HG02973 (cell line): ENCODE results near the gene YIPF5.

Source experiments
- ATAC-seq: cut with Tn5 transposase; IDR thresholded peaks from one replicate; pipeline ENCODE4 v1.9.1; 2021; ENCODE audit warnings: moderate library complexity; ENCODE audit not compliant: unreplicated experiment

Gene YIPF5

DNA sequence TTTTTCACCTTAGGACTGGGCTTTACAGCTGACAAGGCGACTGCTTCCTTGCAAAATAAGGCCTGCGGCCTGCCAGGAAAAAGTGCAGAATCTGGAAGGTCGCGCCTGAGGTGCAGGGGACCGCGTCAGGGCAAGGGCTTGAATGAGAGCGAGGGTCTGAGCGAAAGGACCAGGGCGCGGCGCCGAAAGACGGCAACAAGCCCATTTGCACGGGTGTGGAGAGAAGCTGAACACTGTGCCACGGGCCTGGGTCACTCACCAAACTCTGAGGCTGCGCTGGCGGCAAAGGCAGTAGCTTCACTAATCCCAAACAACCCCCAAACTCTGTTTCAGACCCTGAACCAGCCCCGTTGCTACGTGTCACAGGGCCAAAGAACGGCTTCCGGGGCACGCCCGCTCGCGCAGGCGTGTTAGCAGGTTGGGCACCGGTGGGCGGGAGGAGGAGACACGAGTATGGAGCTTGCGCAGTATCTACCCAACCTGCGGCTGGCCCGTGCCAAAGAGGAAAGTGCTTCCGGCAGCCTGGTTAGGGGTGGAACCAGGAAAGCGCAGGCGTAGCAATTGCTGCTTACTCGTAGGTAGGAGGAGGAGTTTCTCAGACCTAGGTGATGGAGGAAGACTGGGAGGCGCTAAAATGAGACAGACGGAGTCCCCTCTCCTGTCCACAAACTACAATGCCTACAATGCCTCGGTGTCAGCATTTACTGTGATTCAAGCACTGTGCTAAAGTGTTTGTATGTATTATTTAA lies at the start of gene YIPF5, which contains the start of gene KCTD16:
TSS of gene YIPF5 (minus strand) at position 384 of the 749 bp plus-strand sequence. CDS start 704 bp downstream, outside the sequence.
TSS of gene KCTD16 (plus strand) at position 598 of the 749 bp plus-strand sequence.
- ATAC-seq = peak; percentile 100

DNA sequence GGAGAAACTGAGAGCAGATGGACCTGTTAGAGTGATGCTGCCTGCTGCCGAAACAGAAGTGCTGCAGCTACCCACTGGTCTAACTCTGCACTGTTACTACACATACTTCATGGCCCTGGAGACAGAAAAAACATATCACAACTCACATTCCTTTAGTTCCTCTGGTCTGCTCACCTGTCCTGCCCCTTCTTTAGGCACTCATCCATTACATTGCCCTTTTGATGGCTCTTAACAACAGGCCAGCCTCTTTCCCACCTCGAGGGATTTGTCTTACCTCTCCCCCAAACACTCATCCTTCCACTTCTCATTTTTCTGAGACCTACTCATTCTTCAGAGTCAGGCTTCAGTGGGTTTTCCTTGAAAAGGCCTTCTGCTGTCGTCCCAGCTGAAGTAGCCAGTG lies 49.4 kb upstream of the YIPF5 start:
- no peak for ATAC-seq

DNA sequence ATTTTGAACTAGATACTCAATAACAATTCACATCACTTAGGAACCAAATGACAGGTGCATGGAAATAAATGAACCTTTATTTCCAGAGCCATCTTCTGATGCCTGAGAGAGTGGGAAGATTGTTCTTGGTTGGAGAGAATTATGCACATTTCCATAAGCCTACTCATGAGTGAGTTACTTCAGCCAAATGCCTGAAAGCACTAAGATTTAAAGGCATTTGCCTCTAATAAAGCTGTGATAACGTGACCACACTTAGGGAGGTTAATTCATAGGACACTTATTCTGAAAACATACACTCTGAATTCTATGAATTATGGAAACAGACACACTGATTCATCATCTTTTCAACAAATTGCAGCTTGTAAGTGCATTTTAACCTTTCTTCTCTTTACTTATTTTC lies 40.2 kb upstream of the YIPF5 start:
- ATAC-seq = no peak

DNA sequence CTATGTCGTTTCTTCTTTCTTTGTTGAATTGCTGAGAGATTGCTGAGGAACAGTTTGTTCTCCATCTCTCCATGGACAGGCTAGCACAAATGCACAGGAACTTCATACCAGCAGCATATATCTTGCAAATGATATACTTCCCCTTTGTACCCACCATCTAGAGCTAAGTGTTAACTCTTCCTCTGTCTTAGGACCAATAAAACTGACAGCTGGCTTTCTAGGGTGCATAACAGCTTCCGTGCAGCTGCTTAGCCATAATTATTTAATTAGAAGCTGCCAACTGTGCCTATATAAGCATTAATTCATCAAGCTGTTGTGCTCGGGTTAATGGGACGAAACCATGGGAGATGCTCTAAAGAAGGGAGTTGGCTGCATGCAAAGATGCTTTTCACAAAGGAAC lies 38.9 kb upstream of the YIPF5 start:
- ATAC-seq = no peak

DNA sequence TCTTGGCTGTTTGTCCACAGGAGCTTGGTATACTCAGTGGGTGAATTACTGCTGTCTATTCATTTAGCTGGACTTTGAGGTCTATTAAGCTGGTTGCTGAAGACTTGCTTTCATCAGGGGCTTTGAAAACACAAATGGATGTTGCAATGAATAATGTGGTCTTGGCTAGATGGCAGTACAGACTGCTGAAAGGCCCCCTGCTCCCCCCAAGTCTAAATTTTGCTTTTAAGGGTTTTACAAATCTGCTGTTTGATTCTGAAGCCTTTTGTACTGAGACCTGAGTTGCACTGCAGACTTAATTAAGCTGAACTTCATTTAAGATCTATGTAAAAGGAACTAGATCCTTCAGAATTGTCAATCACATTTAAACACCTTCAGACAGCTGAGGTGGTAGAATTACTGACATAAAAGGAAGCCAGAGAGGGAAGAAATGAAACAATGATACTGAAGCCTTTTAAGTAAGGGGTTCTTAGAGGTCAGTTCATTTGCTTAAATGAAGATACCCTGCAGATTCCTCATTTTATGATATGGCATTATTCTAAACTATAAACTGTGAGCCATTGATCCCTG lies 37.5 kb upstream of the YIPF5 start:
- no peak for ATAC-seq

DNA sequence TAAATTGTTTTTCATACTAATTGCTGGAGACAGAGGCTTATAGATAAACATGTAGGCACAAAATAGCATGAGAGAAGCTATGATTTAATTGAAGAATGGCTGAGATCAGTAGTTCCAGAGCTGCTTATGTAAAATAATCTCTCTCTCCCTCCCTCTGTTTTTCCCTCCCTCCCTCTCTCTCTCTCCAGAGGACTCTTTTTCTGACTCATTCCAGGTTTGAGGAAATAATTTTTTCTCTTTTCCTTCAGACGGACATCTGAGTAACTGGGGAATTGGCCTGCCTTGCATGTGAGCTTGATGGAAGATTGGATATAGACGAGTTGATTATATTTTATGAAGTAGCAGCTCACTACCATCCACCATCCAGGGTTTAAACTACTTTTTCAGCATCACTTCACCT lies 35.7 kb upstream of the YIPF5 start:
- ATAC-seq = no peak

DNA sequence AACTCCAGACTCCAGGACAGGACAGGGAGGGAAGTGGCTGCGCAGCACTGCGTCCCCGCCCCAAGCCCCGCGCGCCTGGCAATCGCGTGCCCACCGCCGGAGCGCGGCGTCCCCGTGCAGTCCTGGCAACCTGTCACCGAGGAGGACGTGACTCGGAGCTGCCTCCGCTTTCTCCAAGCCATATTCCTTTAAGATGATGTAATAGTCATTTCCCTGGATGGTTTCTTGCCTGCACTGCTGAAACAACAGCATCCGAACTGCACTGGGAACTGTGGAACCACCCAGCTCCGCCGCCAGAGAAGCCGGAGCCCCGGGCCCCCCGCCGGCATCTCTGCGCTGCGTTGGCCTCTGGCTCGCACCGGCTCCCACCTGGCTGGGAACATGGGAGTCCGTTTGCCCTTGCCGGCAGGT lies 34.7 kb upstream of the YIPF5 start:
- ATAC-seq = no peak

DNA sequence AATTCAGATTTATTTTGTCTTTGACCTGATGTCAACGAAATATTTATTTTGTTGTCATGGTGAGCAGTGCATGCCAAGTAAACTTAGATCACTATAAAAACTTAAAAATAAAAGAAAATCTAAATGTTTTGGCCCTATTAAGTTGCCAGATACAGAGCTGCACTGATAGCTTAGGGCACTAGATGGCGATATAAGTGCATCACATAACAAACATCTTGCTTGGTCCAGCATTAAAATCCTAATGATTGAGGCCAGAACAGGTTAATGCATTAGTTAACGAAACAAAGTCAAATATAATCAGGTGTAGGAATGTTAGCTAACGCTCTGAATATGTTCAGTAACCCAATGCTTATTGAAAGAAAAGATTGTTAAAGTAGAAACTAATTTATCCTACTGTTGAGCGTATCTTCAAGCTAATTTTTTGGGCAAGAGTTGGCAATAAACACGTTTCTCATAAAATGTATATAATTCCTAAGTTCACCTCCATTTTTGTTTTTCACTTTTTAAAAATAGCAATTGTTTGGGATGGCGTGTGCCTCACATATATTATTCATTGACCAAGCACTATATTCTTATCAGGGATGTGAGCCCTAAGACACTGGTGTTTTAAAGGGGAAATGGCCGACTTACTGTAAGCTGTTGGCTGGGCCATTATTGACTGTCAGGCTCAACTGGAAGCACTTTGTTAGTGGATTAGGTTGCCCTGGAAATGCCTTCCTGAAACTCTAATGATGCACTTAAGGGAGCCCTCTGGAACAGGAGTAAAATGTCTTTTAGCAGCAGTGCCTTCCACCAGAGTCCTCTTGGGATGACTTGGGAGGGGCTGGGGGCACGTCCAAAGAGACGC lies 33.5 kb upstream of the YIPF5 start:
- ATAC-seq = peak; percentile 83

DNA sequence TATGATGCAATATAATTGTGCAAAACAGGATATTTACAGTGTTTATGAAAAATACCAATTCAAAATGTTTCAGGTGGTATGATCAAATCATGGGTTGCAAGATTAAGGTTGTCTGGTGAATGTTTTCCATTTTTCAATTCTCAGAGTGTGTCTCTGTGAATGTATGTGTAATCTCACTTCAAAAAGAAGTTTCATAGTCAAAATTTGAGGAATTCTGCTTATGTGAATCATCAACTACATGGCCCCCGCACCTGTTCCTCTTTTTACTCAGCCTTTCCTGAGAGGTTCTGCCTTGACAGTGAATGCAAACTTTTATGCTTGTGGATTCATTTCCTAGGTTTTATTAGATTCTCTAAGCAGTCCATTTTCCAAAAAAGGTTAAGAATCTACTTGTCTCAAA lies 32.3 kb upstream of the YIPF5 start:
- no peak for ATAC-seq

DNA sequence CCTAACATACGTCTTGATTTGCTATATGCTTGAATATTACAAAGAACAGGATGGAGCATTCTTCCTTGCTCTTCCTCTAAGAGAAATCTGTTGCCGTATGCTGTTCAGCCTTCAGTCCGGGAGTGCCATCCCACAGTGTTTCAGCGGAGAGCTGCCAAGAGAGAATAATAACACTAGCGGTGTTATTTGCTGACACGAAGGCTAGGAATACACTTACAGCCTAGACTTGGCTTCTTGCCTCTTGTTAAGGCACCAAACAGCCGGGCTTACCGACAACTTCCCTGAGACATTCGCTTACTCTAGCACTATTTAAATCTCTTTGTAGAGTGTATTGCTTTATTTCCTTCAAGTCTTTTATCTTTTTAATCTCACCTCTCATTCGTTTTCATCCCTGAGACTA lies 31.6 kb upstream of the YIPF5 start:
- no peak for ATAC-seq

DNA sequence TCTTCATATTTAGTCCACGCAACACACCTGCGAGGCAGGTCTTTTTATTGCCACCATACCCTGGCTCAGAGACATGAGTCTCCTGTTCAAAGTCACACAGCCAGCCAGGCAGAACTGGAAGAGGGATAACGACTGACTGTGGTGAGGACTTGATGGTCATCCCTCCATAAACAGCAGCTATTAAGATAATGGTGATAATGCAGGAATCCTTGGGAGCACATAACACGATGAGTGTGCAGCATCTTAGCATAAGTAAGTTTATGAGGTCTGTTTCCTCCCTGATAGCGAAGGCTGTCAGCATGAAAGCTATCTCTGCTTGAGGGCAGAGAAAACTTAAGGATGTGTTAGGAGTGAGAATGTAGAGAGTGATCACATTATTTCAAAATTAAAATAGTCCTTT lies 31.1 kb upstream of the YIPF5 start:
- ATAC-seq = no peak

DNA sequence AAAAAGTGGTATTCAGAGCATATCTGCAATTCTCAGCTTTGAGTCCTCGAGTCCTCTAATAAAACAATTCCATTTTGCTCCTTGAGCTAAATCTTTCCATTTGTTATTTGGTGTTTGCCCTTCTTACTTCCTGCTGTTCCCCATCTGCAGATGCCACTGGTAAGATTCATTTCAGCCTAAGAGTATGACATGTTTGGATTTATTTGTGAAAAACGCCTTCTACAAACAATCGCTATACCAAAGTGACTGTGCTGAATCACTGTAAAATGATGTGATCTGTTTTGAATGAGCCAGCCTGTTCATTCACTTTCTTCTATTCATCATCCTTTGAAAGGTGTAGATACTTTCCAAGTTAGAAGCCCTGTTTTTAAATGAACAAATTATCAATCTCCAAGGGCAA lies 27.9 kb upstream of the YIPF5 start:
- no peak for ATAC-seq

DNA sequence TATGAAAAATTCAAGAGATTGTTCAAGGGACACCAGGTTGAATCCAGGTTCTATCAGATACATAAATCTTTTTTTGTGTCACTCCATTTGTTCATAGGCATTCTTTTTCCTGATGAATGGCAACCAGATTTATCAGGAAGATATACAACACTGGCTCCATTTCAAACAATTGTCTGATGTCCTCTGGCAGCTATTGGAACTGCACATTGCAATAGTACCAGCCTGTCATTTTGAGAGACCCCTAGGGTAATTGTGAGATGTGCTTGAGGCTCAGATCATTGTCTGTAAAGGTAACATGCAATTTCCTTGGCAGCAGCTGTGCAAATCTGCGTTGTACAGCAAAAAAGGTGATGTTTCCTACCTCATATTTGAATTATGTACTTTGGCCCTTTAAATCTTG lies 26.2 kb upstream of the YIPF5 start:
- no peak for ATAC-seq

DNA sequence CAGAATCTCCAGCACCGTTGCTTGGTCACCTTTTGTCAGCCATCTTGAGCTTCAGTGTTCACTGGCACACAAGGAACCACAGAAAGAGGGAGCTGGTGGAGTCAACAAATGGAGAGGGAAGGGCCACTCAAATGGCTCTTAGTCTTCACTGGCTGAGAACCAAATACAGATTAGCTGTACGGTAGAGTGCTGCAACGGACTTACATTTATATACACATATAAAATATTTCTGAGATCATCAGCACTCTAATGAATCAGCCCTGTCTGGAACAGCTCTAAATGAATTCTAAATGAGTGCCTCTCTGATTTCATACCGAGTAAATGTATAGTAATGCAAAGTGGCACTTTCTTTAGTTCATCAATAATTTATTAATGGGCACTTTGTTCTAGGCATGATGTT lies 25.0 kb upstream of the YIPF5 start:
- ATAC-seq = no peak

DNA sequence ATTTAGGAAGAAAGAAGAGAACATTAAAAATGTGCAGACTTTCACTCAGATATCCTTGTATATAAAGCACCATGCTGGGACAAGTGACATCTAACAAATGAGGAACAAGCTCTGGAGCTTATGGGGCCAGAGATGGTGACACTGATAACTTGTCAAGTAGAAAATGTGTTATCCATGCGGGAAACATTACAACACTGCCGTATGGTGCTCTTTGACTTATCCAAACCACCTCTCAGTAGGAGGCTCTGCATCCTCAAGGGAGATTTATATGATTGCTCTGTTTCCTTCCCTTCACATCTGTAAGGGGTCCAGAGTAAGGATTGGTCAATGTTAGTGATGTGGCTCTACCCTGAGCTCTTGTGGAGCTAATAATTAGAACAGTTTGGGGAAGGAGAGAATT lies 23.7 kb upstream of the YIPF5 start:
- no peak for ATAC-seq

DNA sequence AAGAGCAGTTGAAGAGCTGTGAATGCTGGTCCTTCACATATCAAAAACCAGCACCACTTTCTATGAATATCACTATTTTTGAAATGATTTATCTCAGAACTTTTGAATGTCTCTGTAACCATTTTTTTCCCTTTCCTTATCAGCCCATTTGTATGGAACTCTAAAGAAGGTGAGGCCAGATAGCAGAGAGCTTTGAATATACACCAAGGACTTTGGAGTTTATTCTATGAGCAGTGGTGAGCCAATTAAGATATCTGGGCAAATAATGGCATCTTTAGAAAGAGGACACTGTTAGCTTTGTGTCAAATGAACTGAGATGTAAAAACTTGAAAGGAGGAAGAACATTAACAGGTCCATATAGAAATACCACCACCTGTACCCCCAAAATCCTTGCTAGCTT lies 22.2 kb upstream of the YIPF5 start:
- no peak for ATAC-seq

DNA sequence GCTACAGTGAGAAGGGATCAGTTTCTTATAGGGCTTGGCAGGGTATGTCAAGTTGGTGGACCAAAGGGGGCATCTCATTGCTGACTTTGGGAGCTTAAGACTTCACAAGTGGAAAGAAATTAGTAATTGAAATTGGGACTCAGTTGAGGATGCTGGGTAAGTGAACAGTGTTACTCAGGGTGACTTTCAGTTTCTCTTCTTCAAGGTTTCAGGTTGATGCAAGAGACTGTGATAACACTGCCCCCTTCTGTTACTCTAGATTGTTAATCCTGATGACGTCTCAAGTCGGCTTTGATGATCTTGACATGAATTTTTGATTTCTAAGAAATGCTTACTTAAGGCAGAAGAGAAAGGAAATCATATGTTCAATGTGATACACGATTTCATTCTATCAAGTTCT lies 21.5 kb upstream of the YIPF5 start:
- ATAC-seq = peak; percentile 89

DNA sequence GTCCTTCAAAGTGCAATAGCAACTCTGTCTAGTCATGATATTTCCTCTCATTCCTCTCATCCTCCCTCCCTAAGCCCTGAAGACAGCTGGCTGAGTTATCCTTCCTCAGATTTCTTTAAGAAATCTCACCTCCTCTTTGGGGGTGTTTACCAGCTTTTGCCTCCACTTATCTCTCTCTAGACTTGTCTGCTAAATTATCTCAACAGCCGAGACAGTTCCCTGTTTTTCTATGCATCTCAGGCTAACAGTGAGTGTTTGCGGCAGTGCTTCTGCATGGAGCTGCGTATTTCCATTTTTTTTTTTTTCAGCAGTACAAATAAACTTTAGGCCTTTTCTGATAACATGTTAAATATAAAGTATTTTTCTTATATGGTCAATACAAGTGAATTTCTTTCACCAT lies 21.1 kb upstream of the YIPF5 start:
- no peak for ATAC-seq

DNA sequence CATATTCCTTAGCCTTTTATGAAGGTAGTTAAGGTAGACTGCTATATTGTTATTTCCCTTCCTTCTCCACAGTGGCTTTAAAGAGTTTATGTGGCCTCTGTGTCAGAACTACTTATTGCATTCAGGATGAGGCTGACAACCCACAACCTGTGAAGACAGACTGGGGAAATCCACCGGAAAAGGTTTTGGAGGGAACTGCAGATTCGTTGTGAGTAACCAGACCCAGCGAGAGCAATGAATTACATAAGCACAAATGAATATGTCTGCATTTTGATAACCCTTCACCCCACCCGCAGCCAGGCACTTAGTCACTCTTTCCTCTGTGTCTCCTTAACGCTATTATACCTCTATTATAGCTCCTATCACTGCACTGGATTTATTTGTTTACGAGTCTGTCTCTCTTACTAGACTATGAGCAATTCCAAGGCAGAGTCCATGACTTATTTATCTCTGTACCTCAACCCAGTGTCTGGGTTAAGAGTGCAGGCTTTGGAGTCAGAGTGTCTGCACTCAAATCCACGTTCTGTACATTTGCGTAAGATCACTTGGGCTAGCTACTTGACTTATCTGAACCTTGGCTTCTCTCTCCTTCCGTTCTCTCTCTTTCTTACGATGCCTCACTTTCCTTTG lies 19.5 kb upstream of the YIPF5 start:
- peak; percentile 45 for ATAC-seq

DNA sequence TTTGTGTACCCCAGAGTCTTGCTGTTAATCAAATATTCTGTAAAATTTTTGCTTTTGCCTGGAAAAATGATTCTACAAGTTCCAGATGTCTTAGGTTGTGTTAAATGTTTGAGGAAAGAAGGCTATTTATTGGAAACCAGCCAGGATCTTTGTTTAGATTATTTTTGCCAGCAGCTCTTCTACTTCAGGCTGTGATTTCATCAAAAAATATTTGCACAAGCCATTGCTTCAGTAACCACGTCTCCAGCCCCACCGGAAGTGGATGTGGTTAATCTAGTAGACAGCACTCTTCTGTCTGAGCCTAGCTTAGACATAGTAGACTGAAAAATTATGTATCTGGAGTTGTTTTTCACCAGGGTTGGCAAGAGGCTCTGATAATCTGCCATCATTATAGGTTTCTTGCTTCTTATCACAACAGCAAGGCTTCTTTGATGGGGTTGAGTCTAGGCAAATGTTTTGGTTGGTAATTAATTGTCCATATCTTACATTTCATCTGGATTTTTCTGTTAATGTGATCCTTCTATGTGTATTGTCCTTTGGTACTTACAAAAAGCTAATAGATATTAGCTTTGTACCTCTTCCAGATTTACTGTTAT lies 17.3 kb upstream of the YIPF5 start:
- peak; percentile 67 for ATAC-seq

DNA sequence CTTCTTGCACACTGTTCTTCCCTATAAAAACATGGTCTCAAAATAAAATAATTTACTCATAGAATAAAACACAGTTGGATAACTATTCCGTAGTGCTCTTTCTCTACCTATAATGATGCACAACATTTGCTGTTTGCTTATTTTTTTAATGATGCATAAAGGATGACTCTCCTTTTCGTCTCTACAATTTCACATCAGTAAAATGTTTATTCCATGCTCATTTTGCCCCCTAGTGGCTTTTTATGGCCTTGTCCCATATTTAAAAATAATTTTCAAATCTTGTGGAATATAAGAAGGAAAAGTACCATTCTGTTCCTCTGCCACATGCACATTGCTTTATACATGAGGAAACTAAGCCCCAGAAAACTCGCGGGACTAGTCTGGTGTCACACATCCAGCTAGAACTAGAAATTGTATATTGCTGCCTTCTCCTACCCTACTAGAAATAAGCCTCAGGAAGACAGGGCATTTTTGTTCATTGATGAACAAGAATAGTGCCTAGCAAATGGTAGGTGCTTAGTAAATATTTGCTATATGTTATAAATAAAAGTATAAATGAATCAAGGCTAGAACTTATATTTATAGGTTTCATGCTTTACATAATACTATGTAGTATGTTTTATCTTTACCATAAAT lies 12.9 kb upstream of the YIPF5 start:
- ATAC-seq = no peak
